ENCODE results near the gene UQCR11.
A peak's percentile ranks its signal among the peaks of the same experiment; 100 is the strongest.

The UQCR11 gene

DNA sequence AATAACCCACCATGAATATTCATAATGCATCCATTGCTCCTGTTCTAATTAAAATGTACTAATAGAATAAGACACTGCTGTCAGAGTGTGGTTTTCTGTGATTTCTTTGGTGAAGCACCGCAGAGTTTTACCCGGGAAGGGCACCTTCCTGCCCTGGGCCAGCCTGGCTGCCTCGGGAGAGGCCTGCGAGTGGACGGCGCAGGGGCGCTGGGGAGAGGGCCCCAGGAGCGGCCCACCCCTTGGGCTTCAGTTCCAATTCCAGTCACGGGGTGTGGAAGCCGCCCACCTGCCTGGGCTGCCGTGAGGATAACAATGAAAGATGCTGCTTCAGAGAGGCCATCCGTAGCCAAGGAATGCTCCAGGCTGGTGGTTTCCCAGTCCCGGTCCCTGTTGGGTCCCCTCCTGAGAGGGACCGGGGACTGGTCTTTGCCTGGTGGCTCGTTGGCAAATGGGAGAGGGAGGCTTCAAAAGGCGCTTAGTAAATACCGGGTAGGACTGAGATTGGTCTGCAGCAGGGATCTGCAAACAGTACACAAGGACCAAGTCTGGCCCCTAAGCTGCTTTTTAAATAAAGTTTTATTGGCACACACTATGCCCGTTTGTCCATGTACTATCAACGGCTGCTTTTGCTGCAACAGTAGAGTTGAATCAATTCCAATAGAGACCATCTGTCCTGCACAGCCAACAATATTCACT, 29.1 kb upstream of the UQCR11 start:
- no peak for DNase-seq

- DNase-seq, result no peak
Observed at GRCh38 chr19:1633269-1633826, 28.1 kb upstream of the UQCR11 start.

- DNase-seq, result peak; percentile 92
Observed at GRCh38 chr19:1632462-1633268, 27.4 kb upstream of the UQCR11 start.

DNA sequence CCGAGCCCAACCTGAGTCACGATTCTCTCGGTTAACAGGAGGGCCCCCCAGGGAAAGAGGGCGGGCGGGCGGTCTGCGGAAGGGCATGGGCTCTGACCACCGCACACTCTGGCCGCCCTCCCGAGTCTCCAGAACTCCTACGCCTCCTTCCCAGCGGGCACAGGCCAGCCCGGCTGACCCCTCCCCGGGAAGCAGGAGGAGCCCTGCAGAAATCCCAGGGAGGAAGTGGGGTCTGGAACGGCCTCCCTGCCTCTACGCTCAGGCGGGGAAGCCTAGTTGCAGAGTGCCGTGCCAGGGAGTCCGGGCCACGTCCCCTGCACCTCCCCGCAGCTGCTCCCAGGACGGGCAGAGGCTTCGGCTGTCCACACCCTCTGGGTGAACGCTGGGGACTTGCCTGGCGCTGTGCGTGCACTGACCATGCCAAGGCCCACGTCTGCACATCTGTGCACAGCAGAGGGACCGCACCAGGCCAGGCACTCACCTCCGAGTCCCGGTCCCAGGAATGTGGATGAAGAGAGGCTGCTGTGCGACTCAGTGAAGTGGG, 26.4 kb upstream of the UQCR11 start:
- DNase-seq, result no peak

DNA sequence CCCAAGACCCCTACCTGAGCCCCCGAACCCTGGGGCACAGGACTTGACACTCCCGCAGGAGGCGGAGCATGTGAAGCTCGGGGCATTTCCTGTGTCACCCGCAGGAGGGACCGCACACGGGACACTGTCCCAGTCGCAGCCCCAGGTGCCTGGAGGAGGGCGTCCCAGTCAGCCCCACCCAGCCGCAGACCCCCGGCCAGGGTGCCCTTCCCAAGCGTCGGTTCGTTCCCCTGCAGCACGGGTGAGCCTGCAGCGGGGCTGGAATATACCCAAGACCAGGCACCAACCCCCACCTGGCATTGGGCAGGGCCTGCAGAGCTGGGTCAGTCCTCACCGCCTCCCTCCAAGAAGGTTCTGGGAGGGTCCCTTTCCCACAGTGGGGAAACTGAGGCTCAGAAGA, 25.5 kb upstream of the UQCR11 start:
- DNase-seq, result no peak

- DNase-seq, result no peak
Observed at GRCh38 chr19:1630012-1630411, 24.8 kb upstream of the UQCR11 start.

DNA sequence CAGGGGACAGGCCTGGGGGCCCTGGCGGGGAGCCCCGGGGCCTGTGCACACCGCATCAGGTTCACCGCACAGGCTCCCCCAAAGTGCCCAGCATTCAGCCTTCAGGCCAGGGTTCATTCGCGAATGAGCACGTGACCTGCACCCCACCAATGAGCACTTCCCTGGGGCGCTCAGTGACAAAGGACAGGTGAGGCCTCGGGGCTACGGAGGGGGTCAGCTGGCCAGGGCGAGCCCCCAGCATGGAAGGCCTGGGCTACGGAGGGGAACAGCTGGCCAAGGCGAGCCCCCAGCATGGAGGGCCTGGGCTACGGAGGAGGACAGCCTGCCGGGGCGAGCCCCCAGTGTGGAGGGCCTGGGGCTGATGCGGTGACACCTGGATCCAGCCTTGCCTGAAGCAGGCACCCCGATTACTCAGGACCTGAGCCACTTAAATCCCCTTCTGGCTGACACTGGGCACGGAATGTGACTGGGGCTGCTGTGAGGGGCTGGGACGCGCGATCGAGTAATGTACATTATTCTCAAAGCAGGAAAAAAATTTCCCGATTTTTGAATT, 24.1 kb upstream of the UQCR11 start:
- DNase-seq, result no peak

DNA sequence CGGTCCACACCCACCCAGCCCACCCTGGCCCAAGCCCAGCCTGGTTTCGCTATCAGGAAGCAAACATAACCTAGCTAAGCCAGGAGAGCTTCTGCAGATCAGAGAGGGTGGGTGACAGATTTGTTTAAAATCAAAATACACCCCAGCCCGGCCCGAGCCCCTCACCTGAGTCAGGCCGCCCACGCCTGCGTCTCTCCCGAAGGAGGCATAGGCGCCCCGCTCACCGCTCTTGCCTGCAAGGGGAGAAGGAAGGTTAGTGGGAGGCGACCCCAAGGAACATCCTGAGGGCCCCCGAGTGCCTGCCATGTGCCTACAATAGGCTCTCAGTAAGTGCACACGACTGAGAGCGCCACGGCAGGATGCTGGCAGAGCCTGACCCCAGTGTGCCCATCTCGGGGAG, 21.9 kb upstream of the UQCR11 start:
- DNase-seq, result no peak

GRCh38 chr19:1626417-1627010, 21.3 kb upstream of the UQCR11 start:
- DNase-seq, result no peak

GRCh38 chr19:1624458-1624857, 19.2 kb upstream of the UQCR11 start:
- DNase-seq, result peak; percentile 88

- DNase-seq, result no peak
Observed at GRCh38 chr19:1622541-1622940, 17.3 kb upstream of the UQCR11 start.

DNA sequence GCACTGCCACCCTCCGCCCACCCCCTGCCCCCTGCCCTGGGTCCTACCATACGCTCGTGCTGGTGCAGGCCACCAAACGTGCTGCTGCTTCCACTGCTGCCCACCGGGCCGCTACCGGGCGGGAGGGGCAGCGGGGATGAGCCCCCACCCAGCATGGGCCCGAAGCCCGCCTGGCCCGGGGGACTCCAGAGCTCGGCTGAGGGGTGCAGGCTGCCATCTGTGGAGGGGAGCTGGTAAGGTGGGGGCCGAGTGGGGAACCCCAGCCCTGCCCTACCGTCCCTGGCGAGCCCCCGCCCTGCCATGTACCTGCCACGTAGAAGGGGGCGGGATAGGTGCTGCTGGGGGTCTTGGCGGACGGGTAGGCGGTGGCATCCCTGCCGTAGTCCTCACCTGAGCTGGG, 16.7 kb upstream of the UQCR11 start:
- no peak for DNase-seq

GRCh38 chr19:1621574-1621973, 16.3 kb upstream of the UQCR11 start:
- no peak for DNase-seq

DNA sequence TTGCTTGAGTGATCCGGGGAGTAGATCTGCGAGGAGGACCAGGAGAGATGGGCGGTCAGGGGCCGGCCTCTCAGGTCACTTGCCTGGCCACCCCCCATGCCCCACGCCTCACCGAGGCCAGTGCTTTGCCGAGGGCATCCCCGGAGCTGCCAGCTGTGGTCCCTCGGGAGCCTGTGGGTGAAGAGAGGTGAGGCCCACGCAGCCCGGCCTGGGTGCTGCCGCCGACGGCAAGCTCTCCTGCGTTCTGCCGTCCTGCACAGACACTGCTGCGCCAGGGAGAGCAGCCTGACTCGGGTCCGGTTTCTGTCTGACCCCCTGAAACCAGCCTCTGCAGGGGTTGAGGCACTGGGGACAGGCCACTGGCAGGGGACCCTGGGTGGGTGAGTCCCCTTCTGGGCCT, 15.8 kb upstream of the UQCR11 start:
- no peak for DNase-seq

DNA sequence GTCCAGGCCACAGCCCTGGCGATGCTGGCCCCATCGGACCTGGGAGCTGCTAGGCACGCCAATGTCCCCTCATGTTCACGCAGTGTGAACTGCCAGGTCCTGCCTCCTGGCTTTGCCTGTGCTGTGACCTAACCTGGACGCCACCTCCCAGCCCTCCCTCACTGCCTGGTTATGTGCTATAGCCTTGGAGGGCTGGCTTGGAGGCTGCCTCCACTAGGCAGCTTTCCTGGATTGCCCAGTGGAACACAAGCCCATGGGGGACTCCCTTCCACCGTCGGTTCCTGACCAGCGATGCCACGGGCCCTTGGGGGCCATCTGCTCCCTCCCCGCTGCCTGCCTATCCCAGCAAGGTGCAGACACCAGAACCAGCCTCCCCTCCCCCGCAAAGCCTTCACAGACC, 15.2 kb upstream of the UQCR11 start:
- no peak for DNase-seq

DNA sequence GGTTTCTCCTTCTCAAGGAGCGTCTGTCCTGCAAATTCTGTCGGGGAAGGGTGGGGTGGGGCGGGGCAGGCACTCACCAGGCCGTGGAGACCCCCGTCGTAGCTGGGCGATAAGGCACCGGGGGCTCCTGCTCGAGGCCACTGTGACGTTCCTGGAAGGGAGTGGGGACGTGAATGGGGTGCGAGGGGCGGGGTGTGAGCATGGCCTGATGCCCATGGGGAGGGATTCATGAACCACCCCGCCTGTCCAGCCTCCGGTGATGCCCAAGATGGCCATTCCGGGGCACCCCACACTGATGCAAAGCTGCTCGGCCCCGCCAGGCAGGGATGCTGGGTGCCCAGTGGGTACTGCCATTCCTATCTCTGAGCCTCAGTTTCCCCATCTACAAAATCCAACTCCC, 14.4 kb upstream of the UQCR11 start:
- no peak for DNase-seq

- no peak for DNase-seq
Observed at GRCh38 chr19:1619094-1619439, 13.8 kb upstream of the UQCR11 start.

GRCh38 chr19:1618157-1619093, 13.2 kb upstream of the UQCR11 start:
- peak; percentile 70 for DNase-seq

GRCh38 chr19:1616875-1617274, 11.6 kb upstream of the UQCR11 start:
- DNase-seq, result no peak

- DNase-seq, result no peak
Observed at GRCh38 chr19:1616396-1616795, 11.1 kb upstream of the UQCR11 start.

DNA sequence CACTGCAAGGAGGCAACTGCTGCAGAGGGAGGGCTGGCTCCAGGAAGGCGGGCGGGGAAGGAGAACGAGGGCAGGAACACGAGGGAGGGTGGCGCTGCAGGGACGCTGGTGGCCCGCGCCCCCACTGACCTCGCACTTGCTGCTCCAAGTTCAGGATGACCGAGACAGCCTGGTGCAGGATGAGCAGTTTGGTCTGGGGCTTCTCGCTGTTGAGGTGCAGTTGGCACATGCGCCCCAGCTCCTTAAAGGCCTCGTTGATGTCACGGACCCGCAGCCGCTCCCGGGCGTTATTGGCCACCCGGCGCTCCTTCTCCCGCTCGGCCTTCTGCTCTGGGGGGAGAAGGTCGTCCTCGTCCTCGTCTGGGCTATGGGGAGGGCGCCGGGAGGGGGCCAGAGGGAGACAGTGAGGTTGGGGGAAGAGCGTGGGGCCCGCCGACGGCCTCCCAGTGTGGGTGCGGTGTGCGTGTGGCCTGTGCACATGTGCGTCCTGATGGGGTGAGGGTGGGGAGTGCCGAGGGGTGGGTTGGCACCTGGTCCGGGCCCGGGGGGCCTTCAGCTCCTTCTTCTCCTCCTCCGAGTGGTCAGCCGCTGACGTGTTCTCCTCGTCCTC, 10.0 kb upstream of the UQCR11 start:
- no peak for DNase-seq

All from hematopoietic multipotent progenitor cell treated with erythropoietin and hydrocortisone succinate and interleukin-3 and kit ligand, for 4 days (in vitro differentiated cells).